ENCODE measurements around the gene QRICH2.

QRICH2 gene

DNA sequence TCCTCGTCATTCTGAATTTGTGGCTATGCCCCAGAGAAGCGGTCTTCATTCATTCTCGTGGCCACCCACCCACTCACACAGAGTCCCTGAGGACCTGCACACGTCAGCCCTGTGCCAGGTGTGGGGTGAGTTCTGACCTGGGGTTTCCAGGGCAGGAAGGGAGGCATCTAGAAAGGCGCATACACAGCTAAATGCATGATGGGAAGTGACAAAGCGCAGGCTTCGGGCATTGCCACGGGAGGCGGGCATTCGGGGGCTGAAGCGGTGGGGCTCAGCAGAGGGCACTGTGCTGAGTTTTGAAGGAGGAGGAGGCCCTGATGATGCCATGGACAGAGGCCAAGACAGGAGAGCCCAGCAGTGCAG lies 32.0 kb downstream of the QRICH2 start:
- H3K9me3 ChIP-seq (replicated peaks; ENCODE audit: low read length) = no peaks in the 10 kb centered on the region
- H3K4me1 ChIP-seq (ENCODE audit: control insufficient read depth, insufficient read depth, low read length) = peaks cover 5% of the 10 kb centered on the region
- H3K9ac ChIP-seq (ENCODE audit: low read depth, low read length) = no peak overlapping the region
- H3K4me2 ChIP-seq (ENCODE audit: low read length) = no peak overlapping the region
- no peaks in the 10 kb centered on the region for H3K36me3 ChIP-seq (ENCODE audit: insufficient read depth, low read length)
- H3K4me3 ChIP-seq (ENCODE audit: low read length) = no peak overlapping the region
- H3K27me3 ChIP-seq (ENCODE audit: control insufficient read depth, insufficient read depth, low read length) = no peaks in the 10 kb centered on the region

DNA sequence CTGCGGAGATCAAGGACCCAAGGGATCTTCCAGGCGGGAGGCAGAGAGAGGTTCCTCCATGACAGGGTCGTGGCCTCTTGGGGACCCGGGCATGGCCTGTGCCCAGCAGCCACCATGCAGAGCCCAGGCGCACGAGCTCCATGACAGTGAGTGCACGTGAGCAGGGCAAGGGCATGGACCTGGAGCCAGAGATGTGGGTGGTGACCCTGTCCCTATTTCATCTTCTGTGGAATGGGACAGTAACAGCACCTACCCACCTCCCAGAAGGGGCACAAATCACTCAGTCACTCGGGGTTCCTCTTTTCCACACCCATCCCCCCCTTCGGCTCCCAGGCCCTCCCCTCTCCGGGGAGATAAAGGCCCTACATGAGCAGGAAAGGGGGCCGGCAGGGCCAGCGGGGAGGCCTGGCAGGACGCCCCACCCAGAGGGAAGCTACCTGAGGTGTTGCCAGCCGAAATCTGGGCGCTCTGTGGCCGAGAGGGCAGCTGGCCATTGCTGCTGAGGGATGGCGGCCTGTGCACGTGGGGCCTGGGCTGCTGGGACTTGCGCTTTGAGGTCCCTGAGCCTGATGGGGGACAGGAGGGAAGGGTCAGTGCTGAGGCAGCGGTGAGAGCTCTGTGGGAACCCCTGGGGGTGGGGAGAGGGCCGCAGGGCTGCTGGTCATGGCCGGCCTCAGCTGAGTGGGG lies 32.6 kb downstream of the QRICH2 start:
- Histone ChIP-seq H3K27me3 (ENCODE audit: control insufficient read depth, insufficient read depth, low read length) (no peaks in the 10 kb centered on the region), H3K36me3 (ENCODE audit: insufficient read depth, low read length) (no peaks in the 10 kb centered on the region), H3K4me3 (ENCODE audit: low read length) (no peak overlapping the region), H3K9ac (ENCODE audit: low read depth, low read length) (no peak overlapping the region), H3K9me3 (replicated peaks; ENCODE audit: low read length) (no peaks in the 10 kb centered on the region), H3K4me1 (ENCODE audit: control insufficient read depth, insufficient read depth, low read length) (peaks cover 5% of the 10 kb centered on the region), H3K4me2 (ENCODE audit: low read length) (no peak overlapping the region)

DNA sequence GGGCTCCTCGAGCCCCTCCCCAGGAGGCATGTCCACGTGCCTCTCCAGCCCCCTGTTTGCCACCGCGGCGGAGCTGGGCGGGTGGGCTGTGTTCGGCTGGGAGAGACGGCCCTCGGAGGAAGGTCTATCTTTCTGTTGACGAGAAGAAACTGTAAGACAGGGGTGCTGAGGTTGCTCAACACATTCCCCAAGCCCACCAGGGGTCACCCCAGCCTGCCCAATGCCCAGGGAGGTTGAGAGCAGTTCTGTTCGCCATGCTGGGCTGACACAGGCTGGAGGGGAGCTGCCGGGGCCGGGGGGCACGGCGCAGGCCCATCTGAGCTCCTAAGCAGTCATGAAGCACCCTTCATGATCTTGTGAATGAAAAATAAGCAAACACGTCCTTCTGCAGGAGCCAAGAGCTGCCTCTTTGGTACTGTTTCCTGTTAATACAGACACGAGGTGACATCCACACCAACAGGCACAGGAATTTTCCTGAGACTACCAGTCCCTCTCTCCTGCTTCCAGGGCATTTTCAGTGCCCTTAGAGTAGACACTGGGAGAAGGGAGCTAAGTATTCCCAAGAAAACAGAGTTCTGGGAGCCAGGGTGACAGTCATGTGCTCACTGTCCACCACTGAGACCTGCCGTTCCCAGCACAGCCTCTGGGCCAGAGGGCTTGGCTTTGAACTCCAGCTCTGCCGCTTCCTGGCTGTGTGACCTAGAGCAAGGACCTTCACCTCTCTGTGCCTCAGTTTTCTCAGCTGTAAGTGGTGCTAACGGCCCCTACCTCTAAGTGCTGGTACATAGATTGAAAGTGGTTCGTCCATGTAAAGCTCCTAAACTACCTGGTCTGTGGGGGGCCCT lies 33.7 kb downstream of the QRICH2 start:
- Histone ChIP-seq H3K4me1 (ENCODE audit: control insufficient read depth, insufficient read depth, low read length) (peaks cover 5% of the 10 kb centered on the region), H3K9me3 (replicated peaks; ENCODE audit: low read length) (no peaks in the 10 kb centered on the region), H3K9ac (ENCODE audit: low read depth, low read length) (no peak overlapping the region), H3K27me3 (ENCODE audit: control insufficient read depth, insufficient read depth, low read length) (no peaks in the 10 kb centered on the region), H3K4me3 (ENCODE audit: low read length) (no peak overlapping the region), H3K4me2 (ENCODE audit: low read length) (no peak overlapping the region), H3K36me3 (ENCODE audit: insufficient read depth, low read length) (peaks cover 3% of the 10 kb centered on the region)

DNA sequence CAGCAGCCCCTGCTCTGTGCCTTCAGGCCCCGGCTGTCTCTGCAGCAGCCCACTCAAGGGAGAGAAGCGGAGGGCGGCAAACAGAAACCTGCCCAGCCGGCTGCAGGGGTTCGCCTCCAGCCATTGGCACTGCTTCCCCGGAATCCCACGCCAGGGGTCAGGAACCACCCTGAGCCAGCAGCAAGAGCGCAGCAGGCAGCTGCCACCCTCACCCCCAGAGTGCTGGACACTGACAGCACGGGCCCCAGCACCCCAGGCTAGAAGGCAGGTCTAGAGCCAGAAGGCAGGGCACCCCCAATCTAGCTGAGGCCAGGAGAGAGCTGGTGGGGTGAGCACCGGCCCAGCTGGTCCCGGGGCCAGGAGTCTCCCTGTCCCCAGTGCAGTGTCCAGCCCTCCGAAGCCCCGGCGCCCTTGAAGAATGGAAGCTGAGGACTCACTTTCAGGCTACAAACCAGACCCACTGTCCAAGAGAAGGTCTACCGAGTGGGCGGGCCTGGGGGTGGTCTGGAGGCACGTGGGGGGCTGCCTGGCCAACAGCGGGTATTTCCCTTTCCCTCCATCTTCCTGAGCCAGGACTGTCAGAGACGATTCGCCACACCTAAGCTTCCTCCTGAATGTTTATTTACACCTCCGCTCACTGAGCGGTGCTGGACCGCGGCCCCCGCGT lies 34.5 kb downstream of the QRICH2 start:
- H3K36me3 ChIP-seq (ENCODE audit: insufficient read depth, low read length) = peaks cover 7% of the 10 kb centered on the region
- H3K4me2 ChIP-seq (ENCODE audit: low read length) = no peak overlapping the region
- H3K4me3 ChIP-seq (ENCODE audit: low read length) = no peak overlapping the region
- no peak overlapping the region for H3K9ac ChIP-seq (ENCODE audit: low read depth, low read length)
- no peaks in the 10 kb centered on the region for H3K9me3 ChIP-seq (replicated peaks; ENCODE audit: low read length)
- H3K4me1 ChIP-seq (ENCODE audit: control insufficient read depth, insufficient read depth, low read length) = peaks cover 5% of the 10 kb centered on the region
- H3K27me3 ChIP-seq (ENCODE audit: control insufficient read depth, insufficient read depth, low read length) = no peaks in the 10 kb centered on the region

DNA sequence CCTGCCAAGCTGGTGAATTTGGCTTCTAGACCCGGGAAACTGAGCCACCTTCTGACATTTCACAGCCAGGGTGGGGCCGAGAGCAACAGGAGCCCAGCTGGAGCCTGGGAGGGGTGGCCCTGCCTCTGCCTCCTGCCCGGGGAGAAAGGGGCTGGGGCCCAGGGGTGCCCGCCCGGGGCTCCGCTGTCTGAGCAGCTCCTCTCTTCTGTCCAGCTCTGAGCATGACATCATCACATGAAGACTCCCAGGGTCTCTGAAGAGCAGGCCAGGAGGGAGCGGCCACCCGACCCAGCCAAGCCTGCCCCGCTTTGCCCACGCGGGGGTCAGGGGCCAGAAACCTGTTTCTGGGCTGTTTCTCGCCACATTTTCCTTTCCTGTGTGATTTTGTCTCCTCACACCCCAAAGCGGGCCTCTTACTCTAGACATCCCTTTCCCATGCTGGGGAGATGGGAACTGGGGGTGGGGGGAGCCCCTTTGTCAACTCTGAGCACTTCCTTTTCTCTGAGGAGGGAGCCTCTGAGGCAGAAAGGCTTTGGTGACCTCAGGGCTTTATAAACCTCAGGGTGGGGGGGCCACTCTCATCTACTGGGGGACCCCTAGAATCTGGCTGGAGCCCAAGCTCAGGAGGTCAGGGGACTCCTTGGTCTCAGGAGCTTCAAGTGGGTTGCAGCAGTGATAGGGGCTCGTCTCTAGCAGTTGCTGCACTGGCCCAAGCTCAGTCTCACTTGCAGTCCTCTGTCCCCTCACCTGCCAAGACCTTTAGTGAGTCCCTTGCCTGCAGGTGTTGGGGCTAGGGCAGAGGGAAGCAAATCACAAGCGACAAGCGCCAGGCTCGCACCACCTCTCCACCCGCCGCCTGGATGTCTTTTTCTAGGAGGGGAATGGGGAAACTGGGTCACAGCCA lies 35.3 kb downstream of the QRICH2 start:
- H3K4me1 ChIP-seq (ENCODE audit: control insufficient read depth, insufficient read depth, low read length) = peaks cover 13% of the 10 kb centered on the region
- H3K36me3 ChIP-seq (ENCODE audit: insufficient read depth, low read length) = peaks cover 10% of the 10 kb centered on the region

DNA sequence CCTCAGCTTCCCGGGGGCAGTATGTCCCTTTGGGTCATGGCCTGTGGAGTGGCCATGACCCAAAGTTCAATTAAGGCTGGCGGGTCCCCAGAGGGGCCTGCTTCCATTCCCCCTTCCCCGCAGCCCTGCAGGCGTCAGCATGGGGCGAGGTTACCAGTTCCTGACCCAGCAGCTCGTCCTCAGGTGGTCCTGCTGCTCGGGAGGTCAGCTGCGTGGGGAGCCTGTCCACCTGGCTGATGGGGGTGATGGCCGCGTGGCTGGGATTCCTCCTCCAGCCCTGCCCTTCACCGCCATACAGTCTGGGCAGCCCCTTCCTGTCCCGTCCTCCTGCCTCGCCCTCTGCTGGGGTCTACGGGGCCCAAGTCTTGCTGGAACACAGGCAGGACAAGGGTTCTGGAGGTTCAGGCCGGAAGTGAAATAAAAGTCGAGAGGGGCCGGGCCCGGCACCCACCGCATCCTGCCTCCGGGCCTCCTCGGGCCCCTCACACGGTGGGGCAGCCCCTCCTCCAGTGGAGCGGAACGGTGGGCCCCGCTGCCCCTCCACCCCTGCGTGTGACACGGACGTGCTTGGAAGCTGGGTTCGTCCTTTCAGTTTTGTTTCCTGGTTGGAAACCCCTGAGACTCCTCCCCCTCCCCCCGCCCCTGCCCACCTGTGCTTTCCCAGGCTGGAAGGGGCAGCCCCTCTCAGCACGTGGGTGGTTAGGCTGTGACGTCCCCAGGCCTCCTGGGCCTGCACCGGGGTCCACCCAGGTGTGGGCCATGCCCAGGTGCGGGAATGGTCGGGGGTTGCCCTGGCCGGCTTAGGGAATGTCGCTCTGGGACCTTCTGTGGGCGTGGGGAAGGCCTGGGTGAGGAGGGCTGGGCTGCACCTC lies 36.2 kb downstream of the QRICH2 start:
- no peaks in the 10 kb centered on the region for H3K27me3 ChIP-seq (ENCODE audit: control insufficient read depth, insufficient read depth, low read length)
- H3K4me3 ChIP-seq (ENCODE audit: low read length) = no peak overlapping the region
- H3K36me3 ChIP-seq (ENCODE audit: insufficient read depth, low read length) = peaks cover 11% of the 10 kb centered on the region
- H3K4me1 ChIP-seq (ENCODE audit: control insufficient read depth, insufficient read depth, low read length) = peaks cover 17% of the 10 kb centered on the region
- no peaks in the 10 kb centered on the region for H3K9me3 ChIP-seq (replicated peaks; ENCODE audit: low read length)
- H3K9ac ChIP-seq (ENCODE audit: low read depth, low read length) = no peak overlapping the region
- H3K4me2 ChIP-seq (ENCODE audit: low read length) = no peak overlapping the region

More for the DNA sequence above, 35.3 kb downstream of the QRICH2 start:
- H3K27me3 ChIP-seq (ENCODE audit: control insufficient read depth, insufficient read depth, low read length) = no peaks in the 10 kb centered on the region
- H3K4me3 ChIP-seq (ENCODE audit: low read length) = no peak overlapping the region
- no peak overlapping the region for H3K4me2 ChIP-seq (ENCODE audit: low read length)
- no peak overlapping the region for H3K9ac ChIP-seq (ENCODE audit: low read depth, low read length)
- H3K9me3 ChIP-seq (replicated peaks; ENCODE audit: low read length) = no peaks in the 10 kb centered on the region

DNA sequence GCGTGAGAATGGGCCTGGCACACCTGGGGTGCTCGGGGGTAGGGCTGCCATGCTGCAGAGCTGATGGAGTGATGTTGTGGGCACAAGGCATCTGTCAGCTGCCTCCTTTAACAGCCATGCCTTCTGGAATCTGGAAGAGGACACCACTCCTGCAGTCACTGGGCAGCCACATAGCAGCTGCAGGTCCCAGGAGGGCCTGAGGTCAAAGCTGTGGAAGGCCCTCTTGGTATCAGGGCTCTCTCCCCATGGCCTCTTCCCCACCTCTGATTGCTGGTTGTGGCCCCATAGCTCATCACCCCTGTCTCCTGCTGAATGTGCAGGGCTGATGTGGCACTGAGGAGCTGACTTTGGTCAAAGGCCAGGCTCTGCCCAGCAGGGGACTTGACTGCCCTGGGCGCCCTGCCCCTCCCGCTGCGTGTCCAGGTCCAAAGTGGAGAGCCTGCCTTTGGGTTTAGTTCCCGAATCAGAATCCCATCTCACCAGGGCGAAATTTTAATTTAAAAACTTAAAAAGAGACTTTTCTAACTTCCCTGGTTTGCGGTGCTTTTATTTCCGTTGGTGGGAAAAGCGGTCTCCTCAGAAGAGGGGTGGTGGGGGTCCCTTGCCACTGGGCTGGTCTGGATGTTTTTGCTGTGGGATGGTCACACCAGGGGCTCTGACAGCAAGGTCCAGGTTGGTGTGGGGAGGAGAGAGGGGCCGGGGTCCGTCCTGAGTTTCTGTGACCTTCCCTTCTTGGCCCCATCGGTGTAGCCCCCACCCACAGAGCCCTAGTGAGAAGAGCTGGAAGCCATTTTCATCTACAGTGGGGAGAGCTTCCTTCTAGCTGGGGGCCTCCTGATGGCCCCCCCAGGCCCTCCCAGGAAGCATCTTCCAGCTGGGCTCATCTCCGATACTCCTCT lies 37.1 kb downstream of the QRICH2 start:
- Histone ChIP-seq H3K4me3 (ENCODE audit: low read length) (no peak overlapping the region), H3K4me2 (ENCODE audit: low read length) (no peak overlapping the region), H3K36me3 (ENCODE audit: insufficient read depth, low read length) (peaks cover 11% of the 10 kb centered on the region), H3K9ac (ENCODE audit: low read depth, low read length) (no peak overlapping the region), H3K4me1 (ENCODE audit: control insufficient read depth, insufficient read depth, low read length) (peaks cover 20% of the 10 kb centered on the region), H3K9me3 (replicated peaks; ENCODE audit: low read length) (no peaks in the 10 kb centered on the region), H3K27me3 (ENCODE audit: control insufficient read depth, insufficient read depth, low read length) (no peaks in the 10 kb centered on the region)

DNA sequence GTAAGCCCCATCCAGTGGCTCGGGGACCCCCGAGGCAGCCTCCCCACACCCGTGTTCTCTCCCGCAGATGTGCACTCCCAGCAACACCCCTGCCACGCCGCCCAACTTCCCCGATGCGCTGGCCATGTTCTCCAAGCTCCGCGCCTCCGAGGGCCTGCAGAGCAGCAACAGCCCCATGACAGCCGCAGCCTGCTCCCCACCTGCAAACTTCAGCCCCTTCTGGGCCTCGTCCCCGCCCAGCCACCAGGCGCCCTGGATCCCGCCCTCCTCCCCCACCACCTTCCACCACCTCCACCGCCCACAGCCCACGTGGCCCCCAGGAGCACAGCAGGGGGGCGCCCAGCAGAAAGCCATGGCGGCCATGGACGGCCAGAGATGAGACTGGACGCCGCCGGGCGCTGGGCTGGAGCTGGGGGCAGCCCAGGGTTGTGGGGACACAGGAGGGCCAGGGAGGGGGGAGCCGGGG lies 37.9 kb downstream of the QRICH2 start:
- peaks cover 20% of the 10 kb centered on the region for H3K4me1 ChIP-seq (ENCODE audit: control insufficient read depth, insufficient read depth, low read length)
- H3K36me3 ChIP-seq (ENCODE audit: insufficient read depth, low read length) = peaks cover 11% of the 10 kb centered on the region
- no peak overlapping the region for H3K4me3 ChIP-seq (ENCODE audit: low read length)
- no peaks in the 10 kb centered on the region for H3K27me3 ChIP-seq (ENCODE audit: control insufficient read depth, insufficient read depth, low read length)
- no peaks in the 10 kb centered on the region for H3K9me3 ChIP-seq (replicated peaks; ENCODE audit: low read length)
- no peak overlapping the region for H3K4me2 ChIP-seq (ENCODE audit: low read length)
- H3K9ac ChIP-seq (ENCODE audit: low read depth, low read length) = no peak overlapping the region

DNA sequence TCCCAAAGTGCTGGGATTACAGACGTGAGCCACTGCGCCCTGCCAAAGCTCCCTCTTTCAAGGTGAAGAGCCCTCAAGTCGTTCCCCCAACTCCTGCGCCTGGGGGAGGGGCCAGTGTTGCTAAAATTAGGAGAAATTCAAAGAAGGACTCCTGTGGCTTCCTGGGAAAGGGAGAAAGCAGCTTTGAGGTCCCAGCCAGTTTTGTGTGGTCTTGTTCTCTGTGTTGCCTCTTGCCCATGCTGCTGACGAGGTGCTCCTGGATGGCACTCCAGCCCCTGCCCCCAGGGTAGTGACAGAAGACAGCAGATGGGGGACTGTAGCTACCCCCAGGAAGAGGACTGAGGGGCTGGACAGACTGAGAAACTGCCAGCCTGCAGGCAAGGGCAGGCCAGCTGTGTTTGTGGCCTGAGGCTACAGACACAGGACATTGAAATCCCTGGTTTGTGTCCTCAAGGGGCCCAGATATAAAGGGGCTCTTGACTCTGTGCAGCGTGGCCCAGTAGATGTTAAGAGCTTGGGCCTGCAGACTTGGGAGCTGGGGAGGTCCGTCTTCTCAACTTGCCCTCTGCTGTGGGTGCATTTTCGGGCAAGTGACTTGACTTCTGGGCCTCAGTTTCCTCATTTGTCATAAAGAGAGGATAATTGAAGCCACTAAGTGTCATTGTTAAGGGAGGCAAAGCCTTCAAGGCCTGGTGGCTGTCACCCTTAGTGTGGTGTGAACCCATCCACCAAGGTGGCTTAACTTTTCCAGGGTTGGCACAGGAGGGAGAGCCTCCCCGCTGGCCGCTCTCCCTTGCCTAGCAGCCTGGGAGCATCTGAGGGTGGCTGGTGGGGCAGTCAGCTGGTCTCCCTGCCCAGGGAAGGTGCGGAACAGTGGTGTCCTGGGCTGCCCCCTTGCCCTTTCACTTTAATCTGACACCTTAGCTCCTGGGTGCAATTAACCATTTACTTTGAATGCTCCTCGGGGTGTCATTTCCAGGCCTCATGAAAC lies 38.8 kb downstream of the QRICH2 start:
- peak overlapping the region; percentile 9 for H3K9ac ChIP-seq (ENCODE audit: low read depth, low read length)

More for the DNA sequence above, 38.8 kb downstream of the QRICH2 start:
- no peak overlapping the region for H3K4me2 ChIP-seq (ENCODE audit: low read length)
- H3K27me3 ChIP-seq (ENCODE audit: control insufficient read depth, insufficient read depth, low read length) = no peaks in the 10 kb centered on the region
- H3K36me3 ChIP-seq (ENCODE audit: insufficient read depth, low read length) = peaks cover 11% of the 10 kb centered on the region
- H3K4me1 ChIP-seq (ENCODE audit: control insufficient read depth, insufficient read depth, low read length) = peaks cover 22% of the 10 kb centered on the region
- no peak overlapping the region for H3K4me3 ChIP-seq (ENCODE audit: low read length)
- H3K9me3 ChIP-seq (replicated peaks; ENCODE audit: low read length) = no peaks in the 10 kb centered on the region

Measured in skeletal muscle satellite cell (primary cell).